Measurements from ENCODE around the gene SHCBP1L.
"Not testable (repeated sequence)": the region's sequence is repeated elsewhere in the genome, so short reads cannot be mapped to it uniquely, and the experiment has no call there.

The SHCBP1L gene

DNA sequence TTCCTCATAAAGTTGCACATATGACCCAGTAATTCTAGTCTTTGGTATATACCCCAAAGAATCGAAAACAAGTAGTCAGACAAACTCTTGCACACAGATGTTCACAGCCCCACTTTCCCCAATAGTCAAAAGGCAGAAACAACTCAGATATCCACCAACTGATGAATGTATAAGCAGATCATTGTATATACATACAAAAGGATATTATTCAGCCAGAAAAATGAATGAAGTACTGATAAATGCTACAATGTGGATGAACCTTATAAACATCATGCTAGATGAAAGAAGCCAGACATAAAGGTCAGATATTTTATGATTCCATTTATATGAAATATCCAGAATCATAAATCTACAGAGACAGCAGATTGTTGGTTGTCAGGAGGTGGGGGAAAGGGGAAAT is 27.3 kb downstream of the SHCBP1L start:
- Histone ChIP-seq H3K9ac (ENCODE audit: low read depth, low read length) (no peak overlapping the region), H3K9me3 (ENCODE audit: control insufficient read depth, insufficient read depth, low read length) (no peaks in the 10 kb centered on the region), H3K27me3 (ENCODE audit: control insufficient read depth, insufficient read depth, low read length) (no peaks in the 10 kb centered on the region), H3K4me3 (ENCODE audit: low read depth, low read length) (no peak overlapping the region), H3K4me1 (ENCODE audit: control insufficient read depth, insufficient read depth, low read length) (no peaks in the 10 kb centered on the region), H3K36me3 (ENCODE audit: control insufficient read depth, insufficient read depth, low read length) (no peaks in the 10 kb centered on the region)

DNA sequence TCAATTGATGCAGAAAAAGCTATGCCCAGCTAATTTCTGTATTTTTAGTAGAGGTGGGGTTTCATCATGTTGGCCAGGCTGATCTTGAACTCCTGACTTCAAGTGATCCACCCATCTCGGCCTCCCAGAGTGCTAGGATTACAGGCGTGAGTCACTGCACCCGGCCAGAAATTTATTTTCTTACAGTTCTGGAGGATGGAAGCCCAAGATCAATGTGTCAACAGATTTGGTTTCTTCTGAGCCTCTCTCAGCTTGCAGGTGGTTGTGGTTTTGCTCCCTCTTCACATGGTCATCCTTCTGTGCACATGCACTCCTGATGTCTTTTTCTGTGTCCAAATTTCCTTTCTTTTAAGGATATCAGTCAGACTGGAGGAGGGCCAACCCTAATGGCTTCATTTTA is 35.6 kb downstream of the SHCBP1L start:
- Histone ChIP-seq H3K4me1 (ENCODE audit: control insufficient read depth, insufficient read depth, low read length) (no peaks in the 10 kb centered on the region), H3K27me3 (ENCODE audit: control insufficient read depth, insufficient read depth, low read length) (no peaks in the 10 kb centered on the region), H3K9ac (ENCODE audit: low read depth, low read length) (no peak overlapping the region), H3K36me3 (ENCODE audit: control insufficient read depth, insufficient read depth, low read length) (no peaks in the 10 kb centered on the region), H3K9me3 (ENCODE audit: control insufficient read depth, insufficient read depth, low read length) (no peaks in the 10 kb centered on the region), H3K4me3 (ENCODE audit: low read depth, low read length) (no peak overlapping the region)

DNA sequence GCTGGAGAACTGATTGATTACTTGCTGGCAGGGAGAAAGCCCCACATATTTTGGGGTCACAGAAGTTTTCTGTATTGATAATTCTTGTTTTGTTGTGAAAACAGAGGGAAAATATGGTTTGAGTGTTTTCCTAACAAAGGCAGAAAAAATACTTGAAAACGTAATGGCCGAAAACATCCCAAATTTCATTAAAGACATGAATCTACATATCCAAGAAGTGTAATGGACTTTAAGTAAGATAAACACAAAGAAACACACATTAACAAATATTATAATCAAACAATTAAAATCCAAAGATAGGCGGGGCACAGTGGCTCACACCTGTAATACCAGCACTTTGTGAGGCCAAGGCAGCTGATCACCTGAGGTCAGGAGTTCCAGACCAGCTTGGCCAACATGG is 39.6 kb downstream of the SHCBP1L start:
- Histone ChIP-seq H3K4me3 (ENCODE audit: low read depth, low read length) (no peak overlapping the region), H3K9me3 (ENCODE audit: control insufficient read depth, insufficient read depth, low read length) (no peaks in the 10 kb centered on the region), H3K4me1 (ENCODE audit: control insufficient read depth, insufficient read depth, low read length) (peaks cover 9% of the 10 kb centered on the region), H3K36me3 (ENCODE audit: control insufficient read depth, insufficient read depth, low read length) (no peaks in the 10 kb centered on the region), H3K27me3 (ENCODE audit: control insufficient read depth, insufficient read depth, low read length) (no peaks in the 10 kb centered on the region), H3K9ac (ENCODE audit: low read depth, low read length) (no peak overlapping the region)

DNA sequence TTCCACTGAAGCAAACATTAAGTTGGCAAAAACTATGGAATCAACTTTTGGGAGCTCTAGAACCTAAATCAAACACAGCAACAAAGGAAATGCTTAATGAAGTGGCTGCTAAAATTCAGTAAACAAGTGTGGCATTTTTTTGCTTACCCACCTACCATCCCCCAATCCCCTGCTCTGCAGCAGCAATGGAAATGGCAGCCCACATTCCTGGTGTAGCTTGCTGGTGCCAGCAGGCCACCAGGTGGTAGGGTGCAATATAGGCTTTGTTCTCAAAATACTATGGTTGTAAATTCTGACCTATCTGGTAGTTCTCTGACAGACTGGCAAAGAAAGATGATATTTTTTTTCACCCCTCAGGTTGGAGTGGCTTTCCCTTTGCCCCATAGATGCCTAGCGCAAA is 42.8 kb downstream of the SHCBP1L start:
- Histone ChIP-seq H3K4me3 (ENCODE audit: low read depth, low read length) (no peak overlapping the region), H3K9ac (ENCODE audit: low read depth, low read length) (no peak overlapping the region), H3K9me3 (ENCODE audit: control insufficient read depth, insufficient read depth, low read length) (no peaks in the 10 kb centered on the region), H3K27me3 (ENCODE audit: control insufficient read depth, insufficient read depth, low read length) (no peaks in the 10 kb centered on the region), H3K4me1 (ENCODE audit: control insufficient read depth, insufficient read depth, low read length) (peaks cover 9% of the 10 kb centered on the region), H3K36me3 (ENCODE audit: control insufficient read depth, insufficient read depth, low read length) (no peaks in the 10 kb centered on the region)

DNA sequence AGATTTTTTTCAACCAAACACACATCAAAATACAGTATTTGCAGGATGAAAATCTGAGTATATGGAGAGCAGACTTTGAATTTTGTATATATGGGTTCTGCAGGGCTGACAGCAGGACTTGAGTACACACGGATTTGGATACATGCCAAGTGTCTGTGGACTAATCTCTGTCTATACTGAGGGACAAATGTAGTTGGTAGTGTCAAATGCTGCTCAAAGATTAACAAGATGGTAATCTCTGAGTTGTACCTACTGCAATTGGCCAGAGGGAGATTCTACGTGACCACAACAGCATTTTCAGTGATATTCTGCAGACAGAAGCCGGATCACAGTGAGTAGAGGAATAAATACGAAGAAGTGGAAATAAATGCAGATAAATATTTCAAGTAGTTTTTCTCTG is 43.4 kb downstream of the SHCBP1L start:
- no peaks in the 10 kb centered on the region for H3K27me3 ChIP-seq (ENCODE audit: control insufficient read depth, insufficient read depth, low read length)
- no peak overlapping the region for H3K4me3 ChIP-seq (ENCODE audit: low read depth, low read length)
- no peaks in the 10 kb centered on the region for H3K36me3 ChIP-seq (ENCODE audit: control insufficient read depth, insufficient read depth, low read length)
- peaks cover 9% of the 10 kb centered on the region for H3K4me1 ChIP-seq (ENCODE audit: control insufficient read depth, insufficient read depth, low read length)
- no peak overlapping the region for H3K9ac ChIP-seq (ENCODE audit: low read depth, low read length)
- H3K9me3 ChIP-seq (ENCODE audit: control insufficient read depth, insufficient read depth, low read length), result no peaks in the 10 kb centered on the region

DNA sequence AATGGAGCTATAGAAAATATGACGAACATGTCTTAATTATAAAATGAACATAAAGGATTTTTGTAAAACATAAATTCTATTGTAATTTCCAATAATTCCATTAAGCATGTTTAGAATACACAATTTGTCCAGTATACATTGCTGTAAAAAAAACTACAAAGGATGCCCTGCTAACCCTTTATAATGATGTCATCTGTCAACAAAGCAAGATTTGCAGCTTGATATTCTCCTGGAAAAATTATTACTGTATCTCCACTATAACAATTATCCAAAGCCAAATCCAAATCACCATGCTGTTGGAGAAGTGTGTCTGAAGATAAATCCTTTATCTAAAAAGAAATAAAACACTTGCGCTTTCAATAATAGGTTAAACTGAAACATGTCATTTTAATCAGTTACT is 47.6 kb downstream of the SHCBP1L start:
- H3K27me3 ChIP-seq (ENCODE audit: control insufficient read depth, insufficient read depth, low read length), result no peaks in the 10 kb centered on the region
- no peak overlapping the region for H3K9ac ChIP-seq (ENCODE audit: low read depth, low read length)
- H3K4me3 ChIP-seq (ENCODE audit: low read depth, low read length), result no peak overlapping the region
- peaks cover 6% of the 10 kb centered on the region for H3K4me1 ChIP-seq (ENCODE audit: control insufficient read depth, insufficient read depth, low read length)
- H3K9me3 ChIP-seq (ENCODE audit: control insufficient read depth, insufficient read depth, low read length), result no peaks in the 10 kb centered on the region
- no peaks in the 10 kb centered on the region for H3K36me3 ChIP-seq (ENCODE audit: control insufficient read depth, insufficient read depth, low read length)

DNA sequence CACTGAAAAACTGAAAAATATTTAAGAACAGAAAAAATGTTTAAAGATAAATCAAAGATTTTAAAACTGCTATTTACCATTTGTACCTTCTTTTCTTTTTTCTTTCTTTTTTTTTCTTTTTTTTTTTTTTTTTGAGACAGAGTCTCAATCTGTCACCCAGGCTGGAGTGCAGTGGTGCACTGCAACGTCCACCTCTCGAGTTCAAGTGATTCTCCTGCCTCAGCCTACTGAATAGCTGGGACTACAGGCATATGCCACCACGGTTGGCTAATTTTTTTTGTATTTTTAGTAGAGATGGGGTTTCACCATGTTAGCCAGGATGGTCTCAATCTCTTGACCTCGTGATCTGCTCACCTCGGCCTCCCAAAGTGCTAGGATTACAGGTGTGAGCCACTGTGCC is 51.0 kb downstream of the SHCBP1L start:
- not testable (repeated sequence) for H3K27me3 ChIP-seq (ENCODE audit: control insufficient read depth, insufficient read depth, low read length); H3K9ac ChIP-seq (ENCODE audit: low read depth, low read length); H3K36me3 ChIP-seq (ENCODE audit: control insufficient read depth, insufficient read depth, low read length); H3K4me1 ChIP-seq (ENCODE audit: control insufficient read depth, insufficient read depth, low read length); H3K4me3 ChIP-seq (ENCODE audit: low read depth, low read length); H3K9me3 ChIP-seq (ENCODE audit: control insufficient read depth, insufficient read depth, low read length)

DNA sequence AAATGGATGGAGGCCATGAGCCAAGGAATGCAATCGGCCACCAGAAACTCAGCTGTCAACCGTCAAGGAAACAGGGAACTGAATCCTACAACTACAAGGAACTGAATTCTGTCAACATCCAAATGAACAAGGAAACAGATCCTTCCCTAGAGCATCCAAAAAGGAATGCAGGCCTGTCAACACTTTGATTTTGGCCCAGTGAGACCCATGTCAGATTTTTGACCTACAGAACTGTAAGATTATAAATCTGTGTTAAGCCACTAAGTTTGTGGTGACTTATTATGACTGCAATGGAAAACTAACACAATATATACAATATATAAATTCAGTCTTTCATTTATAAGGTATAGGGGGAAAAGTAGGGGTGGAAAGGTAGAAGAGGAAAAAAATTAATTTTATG is 55.3 kb downstream of the SHCBP1L start:
- Histone ChIP-seq H3K27me3 (ENCODE audit: control insufficient read depth, insufficient read depth, low read length) (no peaks in the 10 kb centered on the region), H3K9me3 (ENCODE audit: control insufficient read depth, insufficient read depth, low read length) (no peaks in the 10 kb centered on the region), H3K4me1 (ENCODE audit: control insufficient read depth, insufficient read depth, low read length) (no peaks in the 10 kb centered on the region), H3K4me3 (ENCODE audit: low read depth, low read length) (no peak overlapping the region), H3K36me3 (ENCODE audit: control insufficient read depth, insufficient read depth, low read length) (no peaks in the 10 kb centered on the region), H3K9ac (ENCODE audit: low read depth, low read length) (no peak overlapping the region)

DNA sequence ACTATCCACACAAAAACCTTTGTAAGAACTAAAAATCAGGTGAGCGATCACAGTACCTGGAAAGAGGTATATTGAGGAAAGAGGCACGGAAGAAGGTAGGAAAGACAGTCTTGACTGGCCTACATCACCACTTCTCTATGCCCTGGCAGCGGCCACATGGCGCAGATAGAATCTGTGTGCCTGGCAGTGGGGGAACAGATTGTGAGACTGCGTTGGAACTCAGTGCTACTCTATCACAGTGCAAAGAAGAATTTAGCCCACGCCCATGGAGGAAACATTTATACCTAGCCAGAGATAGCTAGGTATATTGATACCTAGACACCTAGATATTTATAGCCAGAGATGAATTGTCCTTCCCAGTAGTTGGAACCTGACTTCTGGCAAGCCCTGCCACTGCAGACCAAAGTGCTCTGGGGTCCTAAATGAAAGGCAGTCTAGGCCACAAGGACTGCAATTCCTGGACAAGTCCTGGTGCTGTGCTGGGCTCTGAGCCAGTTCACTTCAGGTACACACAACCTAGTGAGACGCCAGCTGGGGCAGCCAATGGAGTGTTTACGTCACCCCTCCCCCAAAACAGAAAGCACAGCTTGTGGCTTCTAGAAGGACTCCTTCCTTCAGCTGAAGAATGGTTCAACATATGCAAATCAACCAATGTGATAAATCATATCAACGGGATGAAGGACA is 61.9 kb downstream of the SHCBP1L start:
- peaks cover 2% of the 10 kb centered on the region for H3K4me1 ChIP-seq (ENCODE audit: control insufficient read depth, insufficient read depth, low read length)
- H3K4me3 ChIP-seq (ENCODE audit: low read depth, low read length), result no peak overlapping the region
- no peaks in the 10 kb centered on the region for H3K9me3 ChIP-seq (ENCODE audit: control insufficient read depth, insufficient read depth, low read length)
- peaks cover 11% of the 10 kb centered on the region for H3K36me3 ChIP-seq (ENCODE audit: control insufficient read depth, insufficient read depth, low read length)
- H3K9ac ChIP-seq (ENCODE audit: low read depth, low read length), result no peak overlapping the region
- H3K27me3 ChIP-seq (ENCODE audit: control insufficient read depth, insufficient read depth, low read length), result no peaks in the 10 kb centered on the region

DNA sequence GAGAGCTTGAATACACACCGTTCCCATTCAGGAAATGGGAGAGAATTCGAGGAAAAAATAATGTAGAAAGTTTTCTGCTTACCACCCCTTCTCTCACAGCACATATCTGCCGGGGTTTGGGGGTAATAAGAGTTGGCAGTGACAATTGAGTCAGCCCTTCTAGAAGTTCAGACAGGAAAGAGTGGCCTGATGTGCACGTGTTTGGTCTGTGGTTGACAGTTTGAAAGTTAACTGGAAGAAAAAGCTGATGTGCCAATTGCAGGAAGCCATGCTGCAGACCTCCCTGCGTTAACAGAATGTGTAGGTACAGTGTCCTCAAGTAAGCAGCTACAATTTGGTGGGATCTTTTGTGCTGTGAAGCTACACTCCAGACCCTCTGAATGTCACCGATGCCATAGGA is 63.0 kb downstream of the SHCBP1L start:
- H3K27me3 ChIP-seq (ENCODE audit: control insufficient read depth, insufficient read depth, low read length), result no peaks in the 10 kb centered on the region
- H3K9ac ChIP-seq (ENCODE audit: low read depth, low read length), result no peak overlapping the region
- peaks cover 20% of the 10 kb centered on the region for H3K36me3 ChIP-seq (ENCODE audit: control insufficient read depth, insufficient read depth, low read length)
- no peaks in the 10 kb centered on the region for H3K9me3 ChIP-seq (ENCODE audit: control insufficient read depth, insufficient read depth, low read length)
- no peak overlapping the region for H3K4me3 ChIP-seq (ENCODE audit: low read depth, low read length)
- peaks cover 2% of the 10 kb centered on the region for H3K4me1 ChIP-seq (ENCODE audit: control insufficient read depth, insufficient read depth, low read length)

DNA sequence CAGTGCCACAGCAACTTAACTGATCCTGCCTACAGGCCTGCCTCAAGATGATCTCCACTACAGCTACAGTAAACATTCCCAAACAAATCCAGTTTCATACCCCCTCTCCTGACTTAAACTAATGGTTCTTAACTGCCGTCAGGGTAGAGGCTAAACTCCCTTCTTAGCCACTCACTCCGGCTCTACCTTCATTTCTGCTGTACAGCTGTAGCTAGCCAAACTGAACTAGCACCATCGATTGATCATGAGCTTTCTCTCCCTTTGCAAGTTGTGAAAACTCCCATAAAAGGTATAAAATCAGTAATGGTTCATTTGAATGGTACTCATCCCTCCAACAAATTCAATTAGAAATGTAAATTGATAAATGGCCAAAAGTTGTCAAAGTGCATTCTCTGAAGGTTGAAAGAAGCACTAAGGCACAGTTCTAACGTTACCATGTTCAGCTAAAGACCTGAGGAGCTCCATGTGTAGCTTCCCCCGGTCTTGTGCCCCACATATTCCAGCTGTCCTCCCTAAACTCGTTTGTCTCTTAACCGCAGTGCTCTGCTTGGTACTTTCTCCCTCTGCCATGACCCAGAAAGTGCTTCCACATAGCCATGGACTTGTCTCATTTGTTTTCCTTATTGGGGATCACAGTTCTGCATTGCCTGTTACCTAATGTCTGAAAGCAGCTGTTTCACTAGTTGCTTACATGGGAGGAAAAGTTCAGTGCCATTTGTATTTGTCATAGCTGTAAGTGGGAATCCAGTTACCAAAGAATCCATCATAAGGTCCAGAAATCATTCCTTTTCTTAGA is 64.0 kb downstream of the SHCBP1L start:
- H3K36me3 ChIP-seq (ENCODE audit: control insufficient read depth, insufficient read depth, low read length), result peaks cover 27% of the 10 kb centered on the region

DNA sequence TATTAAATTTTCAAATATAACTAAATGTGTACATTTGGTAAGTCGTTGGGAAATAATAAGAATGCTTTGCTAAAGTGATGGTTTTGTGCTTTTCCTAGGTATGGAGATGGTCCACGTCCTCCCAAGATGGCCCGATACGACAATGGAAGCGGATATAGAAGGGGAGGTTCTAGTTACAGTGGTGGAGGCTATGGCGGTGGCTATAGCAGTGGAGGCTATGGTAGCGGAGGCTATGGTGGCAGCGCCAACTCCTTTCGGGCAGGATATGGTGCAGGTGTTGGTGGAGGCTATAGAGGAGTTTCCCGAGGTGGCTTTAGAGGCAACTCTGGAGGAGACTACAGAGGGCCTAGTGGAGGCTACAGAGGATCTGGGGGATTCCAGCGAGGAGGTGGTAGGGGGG is 66.0 kb downstream of the SHCBP1L start:
- H3K36me3 ChIP-seq (ENCODE audit: control insufficient read depth, insufficient read depth, low read length), result peaks cover 39% of the 10 kb centered on the region
- H3K4me3 ChIP-seq (ENCODE audit: low read depth, low read length), result no peak overlapping the region
- H3K9ac ChIP-seq (ENCODE audit: low read depth, low read length), result no peak overlapping the region
- H3K4me1 ChIP-seq (ENCODE audit: control insufficient read depth, insufficient read depth, low read length), result peaks cover 2% of the 10 kb centered on the region
- H3K27me3 ChIP-seq (ENCODE audit: control insufficient read depth, insufficient read depth, low read length), result no peaks in the 10 kb centered on the region
- H3K9me3 ChIP-seq (ENCODE audit: control insufficient read depth, insufficient read depth, low read length), result no peaks in the 10 kb centered on the region

More for the DNA sequence above, 64.0 kb downstream of the SHCBP1L start:
- no peak overlapping the region for H3K4me3 ChIP-seq (ENCODE audit: low read depth, low read length)
- peaks cover 2% of the 10 kb centered on the region for H3K4me1 ChIP-seq (ENCODE audit: control insufficient read depth, insufficient read depth, low read length)
- no peak overlapping the region for H3K9ac ChIP-seq (ENCODE audit: low read depth, low read length)
- H3K27me3 ChIP-seq (ENCODE audit: control insufficient read depth, insufficient read depth, low read length), result no peaks in the 10 kb centered on the region
- no peaks in the 10 kb centered on the region for H3K9me3 ChIP-seq (ENCODE audit: control insufficient read depth, insufficient read depth, low read length)
